GM21360 (cell line): ENCODE results near the gene RGS12.
"Not testable (repeated sequence)": the region's sequence is repeated elsewhere in the genome, so short reads cannot be mapped to it uniquely, and the experiment has no call there.

ENCODE experiments used
- ATAC-seq: cut with Tn5 transposase; IDR thresholded peaks from one replicate; pipeline ENCODE4 v1.9.1; 2021; ENCODE audit warnings: mild to moderate bottlenecking, moderate library complexity; ENCODE audit not compliant: unreplicated experiment

Gene RGS12

DNA sequence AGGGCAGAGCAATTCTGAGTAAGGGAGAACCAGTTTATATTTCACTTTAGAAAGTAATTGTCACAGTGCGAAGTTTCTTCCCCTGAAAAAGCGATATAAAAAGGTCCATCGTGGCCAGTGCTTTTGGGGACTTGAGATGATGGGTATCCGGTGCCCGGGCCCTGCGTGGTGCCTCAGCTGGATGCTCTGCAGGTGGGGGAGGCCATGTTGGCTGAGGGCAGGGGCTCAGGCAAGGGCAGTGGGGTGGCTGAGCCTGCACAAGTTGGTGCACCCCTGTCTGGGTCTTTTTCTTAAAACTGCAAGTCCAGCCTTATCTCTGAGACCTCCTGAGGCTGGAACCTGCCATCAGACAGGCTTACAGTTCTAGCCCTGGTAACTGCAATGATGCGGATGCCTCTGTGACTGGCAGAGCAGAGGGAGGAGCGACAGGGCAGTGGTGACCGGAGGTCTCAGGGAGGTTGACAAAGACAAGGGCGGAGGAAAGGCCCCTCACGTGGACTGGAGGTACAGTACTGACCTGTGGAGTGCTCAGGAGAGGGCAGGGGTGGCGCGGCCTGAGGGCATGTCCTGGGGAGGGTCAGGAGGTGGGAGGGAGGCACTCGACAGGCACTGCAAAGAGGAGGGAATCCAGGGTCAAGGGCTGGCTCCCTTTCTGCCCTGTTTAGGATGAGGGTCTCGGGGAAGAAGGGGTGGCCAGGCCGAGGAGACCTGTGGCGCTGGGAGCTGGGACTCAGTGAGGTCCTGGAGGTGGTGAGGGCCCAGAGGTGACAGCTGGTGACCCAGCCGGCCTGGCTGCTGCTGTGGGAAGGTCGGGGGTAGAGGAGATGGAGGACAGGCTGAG lies 1.8 kb downstream of the RGS12 start:
- no peak for ATAC-seq

DNA sequence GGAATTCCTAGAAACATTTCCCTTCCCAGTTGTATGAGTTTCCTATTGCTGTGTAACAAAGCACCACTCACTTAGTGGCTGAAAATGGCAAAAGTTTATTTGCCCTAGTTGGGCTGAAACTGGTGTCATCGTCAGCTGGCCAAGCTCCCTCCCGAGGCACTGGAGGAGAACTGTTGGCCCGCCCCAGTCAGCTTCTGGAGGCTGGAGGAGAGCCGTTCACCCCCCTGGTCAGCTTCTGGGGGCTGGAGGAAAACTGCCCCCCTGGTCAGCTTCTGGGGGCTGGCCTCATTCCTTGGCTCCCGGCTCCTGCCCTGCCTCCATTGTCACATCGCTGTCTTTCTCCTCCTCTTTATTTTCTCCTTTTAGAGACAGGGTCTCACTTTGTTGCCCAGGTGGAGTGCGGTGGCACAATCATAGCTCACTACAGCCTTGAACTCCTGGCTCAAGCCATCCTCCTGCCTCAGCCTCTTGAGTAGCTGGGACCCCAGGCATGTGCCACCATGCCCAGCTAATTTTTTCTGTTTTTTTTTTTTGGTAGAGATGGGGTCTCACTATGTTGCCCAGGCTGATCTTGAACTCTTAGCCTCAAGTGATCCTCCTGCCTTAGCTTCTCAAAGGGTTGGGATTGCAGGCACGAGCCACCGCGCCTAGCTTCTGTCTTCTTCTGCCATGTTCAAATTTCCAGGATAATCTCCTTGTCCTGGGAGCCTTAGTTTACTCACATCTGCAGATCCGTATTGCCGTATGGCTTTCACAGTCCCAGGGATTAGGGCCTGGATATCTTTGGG lies 3.2 kb downstream of the RGS12 start:
- ATAC-seq: no peak

DNA sequence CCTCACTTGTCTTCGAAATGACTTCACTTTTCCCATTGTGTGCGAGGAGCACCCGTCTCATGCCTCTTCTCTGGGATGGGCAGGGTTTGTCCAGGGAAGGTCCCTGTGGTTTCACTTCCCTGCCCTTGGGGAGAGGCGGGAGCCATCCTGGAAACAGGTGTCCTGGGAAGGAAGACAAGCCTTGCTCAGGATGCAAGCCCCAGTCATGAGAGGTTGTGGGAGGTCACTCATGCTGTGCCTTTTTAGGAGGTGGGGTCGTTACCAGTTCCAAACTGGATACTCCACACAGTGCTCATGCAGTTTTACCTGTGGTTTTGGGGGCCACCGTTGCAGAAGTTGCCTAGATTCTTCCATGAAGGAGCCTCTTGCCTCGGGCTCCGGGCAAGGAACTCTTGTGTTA lies 3.8 kb downstream of the RGS12 start:
- no peak for ATAC-seq

DNA sequence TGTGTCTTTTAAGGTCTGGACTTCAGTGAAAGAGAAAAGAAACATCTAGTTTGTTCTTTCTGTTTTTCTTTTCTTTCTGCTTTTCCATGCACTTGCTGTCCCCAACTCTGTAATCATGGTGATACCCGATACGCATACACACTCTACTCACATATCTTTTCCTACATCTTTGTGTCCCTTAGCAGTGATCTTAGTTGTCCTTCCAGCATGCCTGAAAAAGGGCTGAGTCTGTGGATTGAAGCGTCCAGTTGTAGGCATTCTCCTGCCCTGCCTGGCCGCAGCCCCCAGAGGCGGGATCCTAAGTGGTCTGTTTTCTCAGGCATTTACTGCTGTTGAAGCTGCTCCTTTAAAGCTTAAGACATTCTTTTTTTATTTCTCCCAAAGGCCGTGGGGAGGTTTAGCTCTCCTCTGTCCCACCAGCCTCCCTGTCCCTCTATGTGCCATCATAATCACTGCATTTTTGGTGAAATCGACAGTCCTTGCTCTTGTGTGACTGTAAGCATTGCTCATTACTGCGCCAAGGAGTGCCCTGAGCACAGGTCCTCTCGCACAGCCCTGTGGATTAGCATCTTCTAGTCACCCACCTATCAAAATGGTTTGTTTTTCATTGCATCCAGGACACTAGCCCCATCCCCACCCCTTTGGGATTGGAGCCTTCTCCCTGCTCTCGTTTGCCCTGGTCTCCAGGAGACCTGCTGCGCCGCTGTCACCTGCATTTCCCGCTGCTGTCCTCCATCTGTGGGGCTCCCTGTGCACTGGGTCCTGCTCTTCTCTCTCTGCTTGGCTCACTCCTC lies 4.4 kb downstream of the RGS12 start:
- ATAC-seq: no peak

DNA sequence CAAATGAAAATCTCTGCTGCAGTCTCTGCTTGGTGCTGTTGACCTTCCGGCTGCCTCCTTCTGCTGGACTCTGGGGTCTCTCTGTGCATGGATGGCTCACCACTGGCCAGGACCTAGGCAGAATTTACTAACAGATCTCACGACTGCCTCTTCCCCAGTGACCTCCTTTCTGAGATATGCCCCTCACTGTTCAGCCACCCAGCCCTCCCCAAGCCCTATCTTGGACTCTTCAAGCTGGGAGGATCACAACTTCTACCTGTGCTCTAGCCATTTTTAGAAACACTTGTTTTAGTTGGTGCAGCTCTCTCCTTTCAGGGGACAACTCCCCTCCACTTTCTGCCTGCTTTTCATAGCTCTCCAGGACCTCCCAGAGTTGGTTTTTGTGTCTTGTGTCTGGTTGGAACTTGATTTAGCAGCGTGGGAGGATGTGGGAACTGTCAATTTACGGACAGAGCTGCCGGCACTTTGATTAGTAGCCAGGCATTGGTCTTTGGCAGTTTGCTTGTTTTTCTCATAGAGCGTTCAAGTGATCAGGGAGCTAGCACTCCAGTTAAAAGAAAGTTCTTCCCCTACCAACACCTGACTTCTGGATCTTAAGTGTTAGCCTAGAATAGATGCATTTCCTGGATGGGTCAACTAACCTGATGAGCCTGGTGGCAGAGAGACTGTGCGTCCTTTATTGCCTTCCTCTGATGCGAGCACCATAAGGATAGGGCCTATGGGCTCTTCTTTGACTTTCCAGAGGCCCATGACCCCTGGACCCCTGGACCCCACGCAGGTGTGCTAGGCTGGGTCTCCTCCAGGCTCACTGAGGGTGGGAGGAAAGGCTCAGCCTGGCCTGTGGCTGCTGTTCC lies 6.5 kb downstream of the RGS12 start:
- no peak for ATAC-seq

DNA sequence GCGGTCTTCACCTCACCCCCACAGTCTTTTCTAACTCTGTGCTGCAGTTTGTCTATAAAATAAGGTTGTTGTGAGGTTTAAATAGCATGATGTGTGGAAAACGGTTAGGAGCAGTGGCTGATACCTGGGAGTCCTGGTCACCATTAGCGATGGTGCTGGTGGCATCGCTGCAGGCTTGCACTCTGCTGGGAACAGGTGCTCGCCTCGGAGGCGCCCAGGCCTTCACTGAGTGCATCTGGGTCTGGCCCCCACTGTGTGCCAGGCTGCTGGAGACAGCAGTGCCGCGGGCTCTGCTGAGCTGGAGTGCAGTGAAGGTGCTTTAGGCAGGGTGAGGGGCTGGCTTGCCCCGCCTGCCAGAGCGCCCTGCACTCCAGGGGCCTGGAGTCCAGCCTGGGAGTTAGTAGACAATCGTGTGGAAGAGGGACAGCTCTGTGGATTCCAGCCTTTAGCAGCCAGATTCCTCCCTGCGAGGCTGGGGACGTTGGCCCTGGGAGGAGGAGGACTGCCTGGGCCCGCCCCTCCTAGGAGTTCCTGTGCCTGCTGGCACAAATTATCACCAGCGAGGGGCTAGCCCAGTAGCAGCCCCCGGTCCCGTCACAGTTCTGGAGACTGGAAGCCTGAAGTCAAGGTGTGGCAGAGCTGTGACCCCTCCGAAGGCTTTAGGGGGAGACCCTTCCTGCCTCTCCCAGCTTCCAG lies 7.3 kb downstream of the RGS12 start:
- ATAC-seq: no peak

DNA sequence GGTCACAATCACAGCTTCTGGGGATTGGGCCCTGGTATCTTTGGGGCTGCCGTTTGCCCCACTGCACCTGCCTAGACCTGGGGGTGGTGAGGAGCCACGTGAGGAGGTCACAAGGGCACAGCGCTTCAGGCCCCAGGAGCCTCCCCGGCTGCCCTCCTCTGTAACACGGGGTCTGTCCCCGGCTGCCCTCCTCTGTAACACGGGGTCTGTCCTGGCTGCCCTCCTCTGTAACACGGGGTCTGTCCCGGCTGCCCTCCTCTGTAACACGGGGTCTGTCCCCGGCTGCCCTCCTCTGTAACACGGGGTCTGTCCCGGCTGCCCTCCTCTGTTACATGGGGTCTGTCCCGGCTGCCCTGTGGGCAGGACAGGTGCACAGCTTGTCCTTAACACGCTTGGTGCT lies 8.1 kb downstream of the RGS12 start:
- not testable (repeated sequence) for ATAC-seq

DNA sequence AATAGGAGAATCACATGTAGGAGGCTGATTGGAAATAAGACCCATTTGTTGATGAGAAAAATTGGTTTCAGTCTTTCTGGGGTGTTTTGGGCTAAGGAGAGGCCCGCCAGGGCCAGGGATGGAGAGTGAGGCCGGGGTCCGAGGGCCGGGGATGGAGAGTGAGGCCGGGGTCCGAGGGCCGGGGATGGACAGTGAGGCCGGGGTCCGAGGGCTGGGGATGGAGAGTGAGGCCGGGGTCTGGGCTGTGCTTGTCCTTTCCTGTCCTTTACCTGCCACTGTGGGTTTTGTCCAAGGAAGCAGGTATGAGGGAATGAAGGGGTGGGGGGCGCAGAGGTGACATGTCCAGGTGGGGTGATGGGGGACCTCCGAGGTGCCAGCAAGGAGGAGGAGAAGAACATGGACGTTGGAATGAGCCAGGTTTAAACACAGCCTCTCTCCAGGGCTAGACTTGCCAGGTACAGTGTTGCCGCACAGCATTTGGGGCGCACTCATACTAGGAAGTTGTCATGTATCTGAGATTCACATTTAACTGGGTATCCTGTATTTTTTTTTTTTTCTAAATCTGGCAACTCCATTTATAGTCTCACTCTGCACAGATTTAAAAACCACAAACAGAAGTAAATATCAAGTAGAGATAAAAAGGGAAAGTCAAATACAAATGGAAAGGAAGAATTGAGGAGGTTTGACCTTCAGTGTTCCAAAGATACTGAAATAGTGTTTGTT lies 8.8 kb downstream of the RGS12 start:
- no peak for ATAC-seq

DNA sequence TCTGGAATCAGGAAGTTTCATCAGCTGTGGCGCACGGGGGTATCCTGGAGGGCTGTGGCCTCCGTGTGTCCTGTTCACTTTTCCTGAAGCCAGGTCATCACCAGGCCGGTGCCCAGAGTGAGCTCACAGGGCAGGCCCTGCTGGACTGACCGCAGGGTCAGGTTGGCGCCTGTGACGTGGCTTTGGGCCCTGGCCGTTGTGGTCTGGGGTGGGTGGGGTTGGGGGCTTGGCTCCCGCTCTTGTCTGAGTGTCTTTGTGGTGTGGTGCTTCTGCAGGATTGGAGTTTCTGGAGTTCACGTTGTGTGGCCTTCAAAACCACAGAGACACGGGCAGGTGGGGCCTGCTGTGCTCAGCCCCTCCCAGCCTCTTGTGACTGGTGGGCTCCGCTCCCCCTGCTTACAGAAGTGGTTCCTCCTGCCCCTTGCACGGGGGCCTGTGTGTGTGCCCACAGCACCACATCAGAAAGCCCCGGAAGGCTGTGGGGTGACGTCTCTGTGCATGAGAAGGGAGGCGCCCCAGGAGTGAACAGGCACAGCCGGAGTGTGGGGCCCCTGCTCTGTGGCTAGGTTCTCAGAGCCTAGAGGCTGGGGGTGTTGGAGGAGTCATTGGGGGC lies 9.5 kb downstream of the RGS12 start:
- no peak for ATAC-seq

DNA sequence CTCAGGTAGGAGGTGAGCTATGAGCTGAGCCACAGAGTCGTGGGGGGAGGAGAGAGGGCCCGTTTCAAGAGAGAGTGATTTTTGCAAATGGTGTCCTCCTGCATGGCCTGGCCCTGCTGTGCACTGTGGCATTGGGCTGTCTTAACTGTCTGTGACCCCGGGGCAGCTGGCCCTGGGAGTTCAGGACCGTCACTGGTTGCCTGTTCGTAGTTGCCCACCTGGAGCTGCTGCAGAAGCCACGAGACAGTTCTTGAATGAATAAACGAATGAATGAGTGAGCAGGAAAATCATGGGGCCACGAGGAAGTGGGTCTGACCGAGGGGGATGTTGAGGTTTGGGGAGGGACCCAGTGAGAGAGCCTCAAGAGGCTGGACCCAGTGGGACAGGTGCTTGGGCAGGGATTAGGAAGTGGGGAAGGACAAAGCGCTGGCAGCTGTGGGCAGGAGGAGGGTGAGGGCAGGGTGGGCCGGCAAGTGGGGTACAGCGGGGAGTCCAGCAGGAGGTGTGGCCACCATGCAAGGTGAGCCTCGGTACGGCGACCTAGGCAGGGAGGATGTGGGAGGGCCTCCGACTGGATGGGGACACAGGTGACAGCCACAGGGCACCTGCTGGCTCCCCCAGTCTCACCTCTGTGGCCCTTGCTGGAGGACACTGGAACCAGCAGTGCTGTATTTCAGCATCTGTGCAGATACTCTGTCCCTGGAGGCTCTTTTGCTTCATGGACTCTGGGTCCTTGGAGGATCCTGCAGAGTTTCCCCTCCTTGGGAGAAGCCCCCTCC lies 10.2 kb downstream of the RGS12 start:
- ATAC-seq: no peak

DNA sequence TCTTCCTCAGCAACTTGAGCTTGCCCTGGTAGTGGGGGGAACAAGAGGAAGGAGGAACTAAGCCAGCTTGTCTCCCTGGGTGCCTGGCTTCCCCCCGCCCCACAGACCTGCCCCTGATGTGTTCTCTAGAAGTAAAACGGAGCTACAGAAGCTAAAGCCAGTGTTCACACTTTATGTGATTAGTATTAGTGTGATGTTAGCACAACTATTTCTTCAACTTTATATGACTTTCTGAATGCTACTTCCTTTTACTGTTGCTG lies 10.7 kb downstream of the RGS12 start:
- no peak for ATAC-seq

DNA sequence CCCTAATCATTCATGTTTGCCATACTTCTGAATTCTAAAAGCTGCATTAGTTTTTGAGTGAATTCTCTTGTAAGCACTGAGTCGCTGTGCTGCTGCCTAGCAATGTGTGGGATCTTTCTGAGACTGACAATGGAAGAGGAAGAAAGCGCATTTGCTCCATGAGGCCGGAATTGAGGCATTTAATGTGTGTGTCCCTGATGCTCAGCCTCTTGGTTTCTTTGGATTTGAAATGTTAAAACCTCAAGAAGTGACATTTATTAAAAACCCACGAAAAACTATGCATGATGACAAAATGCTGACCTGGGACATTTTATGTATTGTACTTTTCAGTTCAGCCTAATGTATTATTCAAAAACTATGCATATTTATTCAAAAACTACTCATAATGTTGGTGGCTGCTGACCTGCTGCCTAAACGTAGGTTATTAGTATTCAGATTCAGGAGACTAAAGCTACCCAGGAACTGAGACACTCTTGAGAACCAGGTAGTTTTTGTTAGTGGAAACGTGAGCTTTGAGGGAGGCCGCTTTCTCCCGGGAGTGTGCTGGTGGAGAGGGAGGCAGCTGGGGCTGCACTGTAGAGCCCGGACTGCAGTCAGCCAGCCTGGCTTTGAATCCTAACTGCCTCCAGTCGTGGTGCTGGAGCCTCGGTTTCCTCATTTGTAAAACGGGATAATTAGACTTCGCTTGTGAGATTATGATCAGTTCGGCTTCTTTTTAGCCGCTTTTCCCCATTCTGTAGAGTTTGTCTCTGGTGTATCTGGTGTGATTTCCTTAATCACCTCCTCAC lies 11.3 kb downstream of the RGS12 start:
- no peak for ATAC-seq

DNA sequence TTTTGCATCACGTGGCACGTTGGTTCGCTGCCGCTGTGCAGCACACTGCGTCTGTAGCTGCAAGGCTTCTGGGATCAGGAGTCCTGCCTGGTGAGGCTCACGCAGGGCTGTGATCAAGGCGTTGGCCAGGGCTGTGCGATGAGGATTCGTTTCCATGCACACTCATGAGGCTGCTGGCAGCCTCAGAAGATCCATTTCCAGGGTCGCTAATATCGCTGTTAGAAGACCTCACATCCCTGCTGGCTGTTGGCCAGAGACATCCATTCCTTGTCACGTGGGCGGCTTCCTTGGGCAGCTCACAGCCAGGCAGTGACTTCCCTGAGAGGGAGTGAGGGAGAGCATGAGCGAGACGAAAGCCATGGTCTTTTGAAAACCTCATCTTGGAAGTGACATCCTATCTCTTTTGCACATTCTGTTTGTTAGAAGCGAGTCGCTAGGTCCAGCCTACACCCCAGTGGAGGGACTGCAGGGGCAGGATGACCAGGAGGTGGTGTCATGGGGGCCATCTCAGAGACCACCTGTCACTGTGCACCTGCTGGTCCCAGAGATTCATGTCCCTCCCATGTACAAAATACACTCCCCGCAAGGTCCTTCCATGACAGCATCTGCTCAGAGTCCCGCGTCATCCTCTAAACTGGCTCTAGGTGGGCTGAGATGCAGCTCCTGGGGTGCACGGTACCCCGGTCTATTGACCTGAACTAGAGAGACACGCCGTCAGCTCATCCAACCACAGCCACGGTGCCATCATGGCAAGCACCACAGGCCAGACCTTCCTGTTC lies 12.2 kb downstream of the RGS12 start:
- no peak for ATAC-seq

DNA sequence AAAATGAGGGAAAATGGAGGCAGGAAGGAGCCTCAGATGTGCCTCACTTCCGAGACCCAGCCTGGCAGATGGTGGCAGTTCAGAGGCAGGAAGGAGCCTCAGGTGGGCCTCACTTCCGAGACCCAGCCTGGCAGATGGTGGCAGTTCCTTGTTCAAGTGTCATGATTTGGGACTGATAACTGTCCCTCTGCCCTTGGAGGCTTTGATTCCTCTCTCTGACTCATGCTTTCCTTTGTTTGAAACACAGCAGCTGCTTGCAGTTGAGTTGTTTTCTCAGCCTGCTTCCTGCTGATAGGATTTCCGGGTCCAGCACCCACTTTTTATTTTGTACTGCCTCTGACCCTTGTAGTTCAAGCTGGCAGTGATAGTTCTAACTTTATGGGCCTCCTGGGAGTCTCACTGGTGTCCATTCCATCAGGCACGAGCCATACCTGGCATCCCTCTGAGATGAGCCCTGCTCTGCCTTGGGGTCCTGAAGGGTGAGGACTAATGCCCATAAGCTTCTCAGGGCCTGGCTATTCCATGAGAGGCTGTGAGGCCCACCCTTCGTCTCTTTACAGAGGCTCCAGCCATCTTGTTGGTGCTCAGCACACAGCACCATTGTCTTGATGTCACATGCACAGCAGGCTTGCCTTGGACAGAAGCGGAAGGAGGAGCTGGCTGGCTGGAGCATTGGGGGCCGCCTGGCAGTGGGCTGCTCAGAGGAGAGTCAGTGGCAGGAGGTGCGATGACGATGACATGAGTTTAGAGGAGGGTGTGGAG lies 13.0 kb downstream of the RGS12 start:
- ATAC-seq: no peak

DNA sequence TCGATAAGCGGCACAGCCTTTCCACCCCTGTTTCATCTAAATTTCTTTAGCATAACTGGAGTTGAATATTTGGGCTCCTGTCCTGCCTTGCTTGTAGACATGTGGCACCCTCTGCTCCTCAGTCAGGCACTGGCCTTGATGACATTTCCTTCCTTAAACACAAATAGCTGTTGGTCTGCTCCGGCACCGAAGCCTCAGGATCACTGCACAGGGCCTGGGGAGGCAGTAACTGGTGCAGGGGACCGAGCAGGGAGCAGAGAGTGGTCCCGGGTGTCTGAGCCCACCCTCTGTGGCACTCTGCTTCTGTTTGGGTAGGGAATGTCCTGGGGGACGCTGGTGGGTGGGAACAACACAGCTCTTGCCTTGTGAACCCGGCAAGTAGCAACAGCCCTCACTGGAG lies 13.6 kb downstream of the RGS12 start:
- no peak for ATAC-seq

DNA sequence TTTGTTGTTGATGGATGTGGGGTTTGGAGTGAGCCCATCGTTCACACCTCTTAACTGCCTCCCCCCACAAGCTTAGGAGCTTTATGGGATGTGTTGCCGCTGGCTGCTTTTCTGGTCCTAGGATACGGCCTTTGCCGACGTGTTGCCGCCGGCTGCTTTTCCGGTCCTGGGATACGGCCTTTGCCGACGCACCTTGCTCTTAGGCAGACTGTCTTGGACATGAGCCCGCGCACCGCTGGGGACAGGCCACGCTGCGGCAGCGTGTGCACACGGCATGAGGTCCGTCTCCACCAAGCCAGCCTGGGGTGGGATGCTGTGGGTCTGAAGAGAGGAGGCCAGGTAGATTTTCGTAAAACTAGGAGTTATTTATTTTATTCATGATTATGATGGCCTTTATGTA lies 14.2 kb downstream of the RGS12 start:
- ATAC-seq: no peak
